Natural killer cell (primary cell): ENCODE results near the gene COPG2. TPM values are rescaled to one million over a fixed set of nuclear protein-coding genes. Genes with fewer than 3 reads are reported as not detected.

Experiments
- ATAC-seq, 3 donors: fragments of 150-1000 bp in 2 of 3; fragments of 200-7000 bp in 1 of 3; cut with Tn5 transposase; 1 replicate in 1 of 3; 2 replicates in 2 of 3; pipeline ENCODE4 v1.10.0; 2021; ENCODE audit warnings: mild to moderate bottlenecking in 2 of 3, moderate library complexity in 2 of 3
- DNase-seq, 2 donors: peaks; one replicate each; pipeline versions ENCODE4 v3.0.0 to v3.0.0-alpha.2; 2013 to 2021; ENCODE audit warnings: mixed read lengths in 1 of 2
- H3K27ac ChIP-seq: one replicate; pipeline ENCODE4 v1.5.1; 2013; ENCODE audit warnings: mild to moderate bottlenecking, low read length
- H3K27me3 ChIP-seq: one replicate; pipeline ENCODE4 v1.6.1; 2013; ENCODE audit warnings: low read length; ENCODE audit not compliant: control insufficient read depth, insufficient read depth
- H3K36me3 ChIP-seq: one replicate; pipeline ENCODE4 v1.6.1; 2013; ENCODE audit warnings: low read length; ENCODE audit not compliant: control insufficient read depth, insufficient read depth
- H3K4me1 ChIP-seq: one replicate; pipeline ENCODE4 v1.6.1; 2013; ENCODE audit warnings: low read length; ENCODE audit not compliant: control insufficient read depth, insufficient read depth
- H3K4me3 ChIP-seq: one replicate; pipeline ENCODE4 v1.5.1; 2013; ENCODE audit warnings: low read length
- H3K9me3 ChIP-seq: one replicate; pipeline ENCODE4 v1.6.1; 2013; ENCODE audit warnings: low read length; ENCODE audit not compliant: control insufficient read depth, insufficient read depth
- H3K27ac Mint-ChIP-seq, 2 donors: one replicate each; pipeline ENCODE4 v1.8.0; 2022; ENCODE audit warnings: mild to moderate bottlenecking in 2 of 2, mixed read lengths in 2 of 2, moderate library complexity in 1 of 2
- H3K27me3 Mint-ChIP-seq, 2 donors: one replicate each; pipeline ENCODE4 v1.8.0; 2022; ENCODE audit warnings: low read depth in 2 of 2, mixed read lengths in 2 of 2
- H3K36me3 Mint-ChIP-seq: one replicate; pipeline ENCODE4 v1.8.0; 2022; ENCODE audit warnings: mixed read lengths
- H3K4me1 Mint-ChIP-seq, 2 donors: one replicate each; pipeline ENCODE4 v1.8.0; 2022; ENCODE audit warnings: mixed read lengths in 2 of 2
- H3K4me3 Mint-ChIP-seq: one replicate; pipeline ENCODE4 v1.8.0; 2022; ENCODE audit warnings: mild to moderate bottlenecking, moderate library complexity, mixed read lengths
- H3K9me3 Mint-ChIP-seq, 2 donors: one replicate each; pipeline ENCODE4 v1.8.0; 2022; ENCODE audit warnings: mixed read lengths in 2 of 2
- CTCF ChIP-seq: fragments of 200-600 bp; IDR thresholded peaks from one replicate; pipeline ENCODE4 v1.8.0; 2022; ENCODE audit warnings: antibody characterized with exemption
- WGBS: methylation state at CpG from one replicate; pipeline ENCODE4 v1.1.7; 2013; ENCODE audit warnings: missing lambda C conversion rate; ENCODE audit not compliant: insufficient coverage; 5-methylcytosine and 5-hydroxymethylcytosine counted together
- intact Hi-C: fragments of 100-400 bp; cut with micrococcal nuclease; formaldehyde crosslinking; loops from one replicate; pipeline ENCODE4 v1.14.2; 2022
- total RNA-seq, 4 donors: library from RNA; stranded (reverse); fragments of 120-200 nt in 1 of 4; gene quantifications; one replicate each; pipeline versions ENCODE4 v1.2.3 to v1.2.4, GENCODE V29; 2013 to 2022

COPG2 gene
- total RNA-seq, 3 donors from 2014 or later (not counting 1 experiment from before 2014, with no cell fraction given): 6.6 to 9.1 (median 8.9) TPM

- Mint-ChIP-seq H3K36me3 (no peaks in the 10 kb centered on the region), H3K27me3 (peaks cover 54 to 70% of the 10 kb centered on the region in 2 donors), H3K4me3 (no peak overlapping the region), H3K9me3 (no peaks in the 10 kb centered on the region), H3K4me1 (peaks cover 24 to 43% of the 10 kb centered on the region in 2 donors), H3K27ac (no peak overlapping the region)
- intact Hi-C loops: no loop called here
- Histone ChIP-seq H3K9me3 (peaks cover 3% of the 10 kb centered on the region), H3K4me3 (no peak overlapping the region), H3K27ac (no peak overlapping the region), H3K4me1 (peaks cover 32% of the 10 kb centered on the region), H3K36me3 (no peaks in the 10 kb centered on the region), H3K27me3 (peaks cover 14% of the 10 kb centered on the region)
- WGBS: 92% methylated on average over 10 of the region's 10 CpGs
- no peak for ATAC-seq
- no peak for DNase-seq
- TF ChIP-seq CTCF: no peak
These were observed 179.2 kb downstream of the COPG2 start for GRCh38 chr7:130489140-130489983.

DNA sequence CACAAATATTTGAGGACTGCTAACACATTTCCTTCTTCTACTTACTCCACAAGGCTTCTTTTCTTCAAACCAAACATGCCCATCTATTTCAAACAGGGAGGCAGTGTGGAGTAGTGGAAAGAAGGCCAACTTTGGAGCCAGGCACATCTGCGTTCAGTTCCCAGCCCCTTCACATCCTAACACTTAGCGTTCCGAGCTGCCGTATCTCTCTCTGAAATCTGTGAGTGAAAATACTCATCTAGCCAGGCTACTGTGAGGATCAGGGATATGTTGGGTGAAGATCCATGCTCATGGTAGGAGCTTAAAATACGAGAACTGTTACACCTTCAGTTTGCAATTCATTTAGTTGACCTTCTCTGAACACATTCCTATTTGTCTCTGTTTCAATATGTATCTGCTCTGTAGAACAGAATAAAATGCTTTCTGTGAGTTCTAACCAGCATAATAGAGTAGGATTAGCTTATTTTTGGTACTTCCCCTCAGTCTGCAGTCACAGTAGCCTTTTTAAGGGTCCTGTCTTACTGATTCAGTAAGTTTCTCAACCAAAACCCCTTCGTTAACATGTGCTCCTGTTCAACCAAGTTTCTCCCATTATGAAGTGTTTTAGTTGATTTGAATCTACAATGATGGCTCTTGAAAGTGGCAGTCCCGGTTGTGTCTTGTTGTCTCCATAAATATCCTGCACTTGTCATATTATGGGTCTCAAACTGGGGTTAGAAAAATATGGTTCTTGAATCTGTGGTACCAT lies 180.0 kb downstream of the COPG2 start:
- Mint-ChIP-seq H3K27ac (no peak overlapping the region), H3K9me3 (no peaks in the 10 kb centered on the region), H3K4me3 (peak overlapping the region; percentile 58), H3K36me3 (no peaks in the 10 kb centered on the region), H3K4me1 (peaks cover 24 to 43% of the 10 kb centered on the region in 2 donors), H3K27me3 (peaks cover 51 to 70% of the 10 kb centered on the region in 2 donors)
- ATAC-seq (no peak), DNase-seq (no peak)
- H3K4me3 ChIP-seq: no peak overlapping the region
- peaks cover 14% of the 10 kb centered on the region for H3K27me3 ChIP-seq
- no peak overlapping the region for H3K27ac ChIP-seq
- intact Hi-C loops: no loop called here
- peaks cover 3% of the 10 kb centered on the region for H3K9me3 ChIP-seq
- H3K4me1 ChIP-seq: peaks cover 32% of the 10 kb centered on the region
- 83% methylated on average over 1 of the region's 7 CpGs for WGBS
- no peak for TF ChIP-seq CTCF
- H3K36me3 ChIP-seq: no peaks in the 10 kb centered on the region

DNA sequence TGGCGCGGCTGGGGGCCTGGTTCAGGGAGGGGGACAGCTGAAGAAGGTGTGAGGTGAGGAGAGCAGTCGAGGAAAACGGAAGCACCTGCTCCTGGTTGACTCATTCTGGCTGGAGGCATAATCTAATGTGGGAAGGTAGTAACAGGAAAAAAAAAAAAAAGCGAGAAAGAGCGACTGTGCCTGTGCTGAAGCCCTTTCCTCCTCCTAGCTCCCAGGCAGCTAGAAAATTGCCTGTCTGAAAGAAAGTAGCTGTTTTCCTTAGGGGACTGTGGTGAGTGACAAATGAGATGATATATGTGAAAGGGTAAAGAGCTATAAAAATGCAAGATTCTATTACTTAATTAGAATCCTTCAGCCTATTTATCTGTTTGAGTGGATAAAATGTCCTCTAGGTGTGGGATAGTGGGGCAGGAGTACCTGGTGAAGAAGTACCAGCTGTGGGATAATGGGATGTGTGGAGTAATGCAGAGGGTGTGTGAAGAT lies 181.6 kb downstream of the COPG2 start:
- ATAC-seq (no peak), DNase-seq (no peak)
- H3K4me3 ChIP-seq: peak overlapping the region; percentile 51
- no peaks in the 10 kb centered on the region for H3K9me3 ChIP-seq
- no peak overlapping the region for H3K27ac ChIP-seq
- Mint-ChIP-seq H3K36me3 (no peaks in the 10 kb centered on the region), H3K9me3 (no peaks in the 10 kb centered on the region), H3K4me3 (peak overlapping the region; percentile 91), H3K27me3 (peaks cover 46 to 60% of the 10 kb centered on the region in 2 donors), H3K27ac (peak overlapping the region in 1 of 2 donors; percentile 70), H3K4me1 (peaks cover 24 to 37% of the 10 kb centered on the region in 2 donors)
- H3K27me3 ChIP-seq: peaks cover 4% of the 10 kb centered on the region
- whole genome bisulfite sequencing: 3% methylated on average over 4 of the region's 6 CpGs
- H3K36me3 ChIP-seq: no peaks in the 10 kb centered on the region
- TF ChIP-seq CTCF: no peak
- peaks cover 29% of the 10 kb centered on the region for H3K4me1 ChIP-seq
- intact Hi-C loops: no loop called here
